Right lobe of liver (tissue), 6 donors: Measurements from ENCODE around the gene ZNF770. TPM values are rescaled to one million over a fixed set of nuclear protein-coding genes. Genes with fewer than 3 reads are reported as not detected.
"Not testable (repeated sequence)": the region's sequence is repeated elsewhere in the genome, so short reads cannot be mapped to it uniquely, and the experiment has no call there.

Source experiments
- ATAC-seq, 4 donors: fragments of 200-7000 bp; cut with Tn5 transposase; one replicate each; pipeline ENCODE4 v1.9.1; 2020; ENCODE audit warnings: mild to moderate bottlenecking in 4 of 4, moderate library complexity in 4 of 4
- DNase-seq, 3 donors: peaks; one replicate each; pipeline ENCODE4 v3.0.0-alpha.2; 2020
- H3K27ac ChIP-seq, 3 donors: fragments of 200-600 bp; one replicate each; pipeline ENCODE4 v1.8.0; 2022
- H3K27me3 ChIP-seq, 2 donors: fragments of 200-600 bp; one replicate each; pipeline ENCODE4 v1.8.0; 2022
- H3K36me3 ChIP-seq, 4 donors: fragments of 200-600 bp; sonication (generic) in 1 of 4; one replicate each; pipeline versions ENCODE4 v1.5.1 to v1.8.0; 2017 to 2022; ENCODE audit warnings: control low read depth in 1 of 4
- H3K4me1 ChIP-seq, 4 donors: fragments of 200-600 bp; sonication (generic) in 1 of 4; one replicate each; pipeline versions ENCODE4 v1.5.1 to v1.8.0; 2017 to 2022; ENCODE audit warnings: control low read depth in 1 of 4
- H3K4me3 ChIP-seq, 3 donors: fragments of 200-600 bp; one replicate each; pipeline ENCODE4 v1.8.0; 2022
- H3K9me3 ChIP-seq, 4 donors: fragments of 200-600 bp; sonication (generic) in 1 of 4; one replicate each; pipeline versions ENCODE4 v1.5.1 to v1.8.0; 2017 to 2022; ENCODE audit warnings: control low read depth in 1 of 4
- CTCF ChIP-seq, 4 donors: fragments of 200-600 bp in 3 of 4; fragments of 450-650 bp in 1 of 4; IDR thresholded peaks; one replicate each; pipeline versions ENCODE4 v1.5.1 to v1.8.0; 2016 to 2022; ENCODE audit warnings: antibody characterized with exemption in 4 of 4, mild to moderate bottlenecking in 2 of 4
- POLR2A ChIP-seq: fragments of 450-650 bp; IDR thresholded peaks from one replicate; pipeline ENCODE4 v1.6.1; 2017; ENCODE audit warnings: antibody characterized with exemption, mild to moderate bottlenecking
- WGBS: methylation state at CpG from one replicate; pipeline ENCODE4 v1.1.6; 2018; ENCODE audit warnings: low coverage, low lambda C conversion rate; ENCODE audit not compliant: insufficient coverage; ENCODE audit errors: missing lambda C conversion rate; 5-methylcytosine and 5-hydroxymethylcytosine counted together
- intact Hi-C, 2 donors: fragments of 100-400 bp; cut with DNase I; formaldehyde crosslinking; loops; one replicate each; pipeline versions ENCODE4 v1.11.2 to v1.14.1; 2022
- total RNA-seq, 6 experiments: library from RNA; depleted of rRNA in 2 of 6; stranded (reverse); fragments of >200 nt in 2 of 6; fragmentation: NEBNext Ultra II Directional in 3 of 6; extraction: Animal tissue kit (Norgen Biotek cat#: 25700) in 3 of 6; gene quantifications; one replicate each; pipeline versions ENCODE4 v1.1.0 to v1.2.4, GENCODE V29; 2016 to 2023
- donor health status: DM: no; HTN: yes; CAD: no.
- donor health status: DM: no; HTN: no; CAD: no.
- donor health status: DM: no; HTN: no; CAD: no.
- donor health status: DM: no; HTN: yes; CAD: no.
- donor health status: DM: no; HTN: yes; CAD: no.

The ZNF770 gene
- total RNA-seq, 6 experiments from 2014 or later, result 19.4 to 35.8 (median 24.8) TPM

GRCh38 chr15:34942363-34942762 is 45.7 kb downstream of the ZNF770 start:
- no peaks in the 10 kb centered on the region for H3K9me3 ChIP-seq
- H3K36me3 ChIP-seq, result peaks cover 0 to 45% (median 5%) of the 10 kb centered on the region in 4 donors
- DNase-seq (no peak), ATAC-seq (no peak)
- H3K4me3 ChIP-seq, result no peak overlapping the region
- H3K27me3 ChIP-seq, result no peaks in the 10 kb centered on the region
- WGBS, result 40% methylated on average over 6 of the region's 6 CpGs
- intact Hi-C loops, result no loop called here
- no peak for TF ChIP-seq CTCF (IDR thresholded peaks at IDR 0.05)
- TF ChIP-seq POLR2A, result no peak
- no peak overlapping the region for H3K27ac ChIP-seq
- no peaks in the 10 kb centered on the region for H3K4me1 ChIP-seq

GRCh38 chr15:34941831-34942230 is 46.3 kb downstream of the ZNF770 start:
- intact Hi-C loops, result no loop called here
- Histone ChIP-seq H3K4me1 (no peaks in the 10 kb centered on the region), H3K9me3 (no peaks in the 10 kb centered on the region), H3K36me3 (peaks cover 0 to 44% (median 5%) of the 10 kb centered on the region in 4 donors), H3K27me3 (no peaks in the 10 kb centered on the region), H3K4me3 (no peak overlapping the region), H3K27ac (no peak overlapping the region)
- ATAC-seq, result no peak
- DNase-seq, result no peak
- TF ChIP-seq CTCF (IDR thresholded peaks at IDR 0.05) (no peak), POLR2A (no peak)
- WGBS, result 71% methylated on average over 3 of the region's 3 CpGs

- Histone ChIP-seq H3K4me3 (no peak overlapping the region), H3K4me1 (no peaks in the 10 kb centered on the region), H3K9me3 (no peaks in the 10 kb centered on the region), H3K27ac (no peak overlapping the region), H3K36me3 (peaks cover 0 to 45% (median 5%) of the 10 kb centered on the region in 4 donors), H3K27me3 (no peaks in the 10 kb centered on the region)
- 95% methylated on average over 2 of the region's 2 CpGs for WGBS
- DNase-seq (no peak), ATAC-seq (no peak)
- TF ChIP-seq CTCF (IDR thresholded peaks at IDR 0.05) (no peak), POLR2A (no peak)
- intact Hi-C loops, result no loop called here
Observed at GRCh38 chr15:34941185-34941698, 46.8 kb downstream of the ZNF770 start.

- Histone ChIP-seq H3K36me3 (peaks cover 0 to 61% (median 20%) of the 10 kb centered on the region in 4 donors), H3K4me3 (no peak overlapping the region), H3K27ac (no peak overlapping the region), H3K9me3 (no peaks in the 10 kb centered on the region), H3K27me3 (no peaks in the 10 kb centered on the region), H3K4me1 (no peaks in the 10 kb centered on the region)
- TF ChIP-seq CTCF (IDR thresholded peaks at IDR 0.05), result no peak
- no peak for TF ChIP-seq POLR2A
- intact Hi-C loops, result no loop called here
- DNase-seq (no peak), ATAC-seq (no peak)
- WGBS, result 88% methylated on average over 3 of the region's 3 CpGs
Observed at GRCh38 chr15:34933432-34933975, 54.6 kb downstream of the ZNF770 start.

- intact Hi-C loops, result loop anchor here in 1 of 2 donors (10.0 kb wide), 1 partner anchor 224 kb away; no protein-coding TSS in a partner anchor
- H3K36me3 ChIP-seq, result peaks cover 0 to 61% (median 23%) of the 10 kb centered on the region in 4 donors
- WGBS, result 96% methylated on average over 6 of the region's 6 CpGs
- not testable (repeated sequence) for DNase-seq, H3K27me3 ChIP-seq, ATAC-seq, H3K4me3 ChIP-seq, H3K9me3 ChIP-seq, H3K4me1 ChIP-seq, H3K27ac ChIP-seq
Observed at GRCh38 chr15:34928349-34928748, 59.7 kb downstream of the ZNF770 start.

Other genes starting within 250 kb of the ZNF770 start
- not detected for gene GJD2, start 233.3 kb downstream of the ZNF770 start, total RNA-seq
- 1 to 10 TPM in 1 of 6 experiments, under 1 TPM in 2, not detected in 3; 0.29 to 1.4 (median 0.93) TPM for gene ACTC1, start 192.7 kb downstream of the ZNF770 start, total RNA-seq
- gene AQR, start 18.5 kb downstream of the ZNF770 start, total RNA-seq, result 10 to 100 TPM in 4 of 6 experiments, 1 to 10 TPM in 2; 9.1 to 15.3 (median 11.8) TPM
- gene NANOGP8, start 97.0 kb upstream of the ZNF770 start, total RNA-seq, result under 1 TPM in 2 of 6 experiments, not detected in 4; 0.31 to 0.62 TPM